OCI-M2 (cell line): ENCODE data around the gene SPATA31D3.
"Not testable (repeated sequence)": the region's sequence is repeated elsewhere in the genome, so short reads cannot be mapped to it uniquely, and the experiment has no call there.

ENCODE experiments used
- DNase-seq: peaks from one replicate; lab custom pipeline; 2025; ENCODE audit not compliant: unreplicated experiment; lab: John Stamatoyannopoulos, UW

The SPATA31D3 gene

GRCh38 chr9:81943393-81943792, at the start of gene SPATA31D3:
Gene SPATA31D3 (plus strand): TSS chr9:81943500. CDS start chr9:81943586, 86 bp downstream.
- DNase-seq: not testable (repeated sequence)

GRCh38 chr9:81893929-81894328, 49.4 kb upstream of the SPATA31D3 start:
- no peak for DNase-seq

GRCh38 chr9:81894891-81895290, 48.4 kb upstream of the SPATA31D3 start:
- DNase-seq: no peak

GRCh38 chr9:81896070-81896469, 47.2 kb upstream of the SPATA31D3 start:
- no peak for DNase-seq

- DNase-seq: no peak
These were observed 44.4 kb upstream of the SPATA31D3 start for GRCh38 chr9:81898851-81899250.

GRCh38 chr9:81902196-81902595, 41.1 kb upstream of the SPATA31D3 start:
- no peak for DNase-seq

- DNase-seq: no peak
These were observed 40.7 kb upstream of the SPATA31D3 start for GRCh38 chr9:81902626-81903025.

GRCh38 chr9:81906671-81907070, 36.6 kb upstream of the SPATA31D3 start:
- no peak for DNase-seq

- no peak for DNase-seq
These were observed 31.2 kb upstream of the SPATA31D3 start for GRCh38 chr9:81912135-81912534.

GRCh38 chr9:81915801-81916505, 27.3 kb upstream of the SPATA31D3 start:
- no peak for DNase-seq

- not testable (repeated sequence) for DNase-seq
These were observed 24.8 kb upstream of the SPATA31D3 start for GRCh38 chr9:81918507-81918906.

GRCh38 chr9:81928305-81928704, 15.0 kb upstream of the SPATA31D3 start, which contains the start of gene SPATA31D4:
Gene SPATA31D4 (plus strand): TSS chr9:81928428. CDS start chr9:81928514, 86 bp downstream.
- DNase-seq: not testable (repeated sequence)

GRCh38 chr9:81930147-81930546, 13.2 kb upstream of the SPATA31D3 start:
- DNase-seq: not testable (repeated sequence)

- not testable (repeated sequence) for DNase-seq
These were observed 9.8 kb upstream of the SPATA31D3 start for GRCh38 chr9:81933547-81933946.

- not testable (repeated sequence) for DNase-seq
These were observed 5.3 kb downstream of the SPATA31D3 start for GRCh38 chr9:81948650-81949049.

- DNase-seq: no peak
These were observed 9.8 kb downstream of the SPATA31D3 start for GRCh38 chr9:81953096-81953495.

- no peak for DNase-seq
These were observed 12.3 kb downstream of the SPATA31D3 start for GRCh38 chr9:81955625-81956024.

- no peak for DNase-seq
These were observed 21.2 kb downstream of the SPATA31D3 start for GRCh38 chr9:81964218-81965171.

- no peak for DNase-seq
These were observed 24.7 kb downstream of the SPATA31D3 start for GRCh38 chr9:81968026-81968425.

GRCh38 chr9:81969971-81970370, 26.7 kb downstream of the SPATA31D3 start:
- DNase-seq: no peak

GRCh38 chr9:81971727-81972126, 28.4 kb downstream of the SPATA31D3 start:
- no peak for DNase-seq

GRCh38 chr9:81974764-81975163, 31.5 kb downstream of the SPATA31D3 start:
- no peak for DNase-seq
